ENCODE data around the gene NDST3.

DNA sequence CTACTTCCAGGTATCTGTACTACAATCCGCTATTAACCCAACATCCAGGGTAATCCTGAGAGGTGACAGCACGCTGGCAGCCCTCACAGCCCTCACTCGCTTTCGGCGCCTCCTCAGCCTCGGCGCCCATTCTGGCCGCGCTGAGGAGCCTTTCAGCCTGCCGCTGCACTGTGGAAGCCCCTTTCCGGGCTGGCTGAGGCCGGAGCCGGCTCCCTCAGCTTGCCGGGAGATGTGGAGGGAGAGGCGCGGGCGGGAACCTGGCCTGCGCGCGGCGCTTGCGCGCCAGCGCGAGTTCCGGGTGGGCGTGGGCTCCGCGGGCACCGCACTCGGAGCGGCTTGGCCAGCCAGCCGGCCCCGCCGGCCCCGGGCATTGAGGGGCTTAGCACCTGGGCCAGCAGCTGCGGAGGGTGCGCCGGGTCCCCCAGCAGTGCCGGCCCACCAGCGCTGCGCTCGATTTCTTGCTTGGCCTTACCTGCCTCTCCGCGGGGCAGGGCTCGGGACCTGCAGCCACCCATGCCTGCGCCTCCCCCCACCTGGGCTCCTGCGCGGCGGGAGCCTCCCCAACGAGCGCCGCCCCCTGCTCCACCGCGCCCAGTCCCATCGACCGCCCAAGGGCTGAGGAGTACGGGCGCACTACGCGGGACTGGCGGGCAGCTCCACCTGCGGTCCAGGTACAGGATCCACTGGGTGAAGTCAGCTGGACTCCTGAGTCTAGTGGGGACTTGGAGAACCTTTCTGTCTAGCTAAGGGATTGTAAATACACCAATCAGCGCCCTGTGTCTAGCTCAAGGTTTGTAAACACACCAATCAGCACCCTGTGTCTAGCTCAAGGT lies 231.2 kb downstream of the NDST3 start:
- no peak for TF ChIP-seq LEF1 (IDR thresholded peaks at IDR 0.05; ENCODE audit: borderline replicate concordance)
- TF ChIP-seq FOXK2 (IDR thresholded peaks at IDR 0.05) = no peak
- TF ChIP-seq FOXM1 (IDR thresholded peaks at IDR 0.05; ENCODE audit: borderline replicate concordance) = no peak
- TF ChIP-seq TARDBP (IDR thresholded peaks at IDR 0.05) = no peak
- no peak for TF ChIP-seq ARNT (IDR thresholded peaks at IDR 0.05)
- no peak for TF ChIP-seq ELF4 (IDR thresholded peaks at IDR 0.05)
- TF ChIP-seq ZNF384 (IDR thresholded peaks at IDR 0.05) = no peak
- TF ChIP-seq SUZ12 (IDR thresholded peaks at IDR 0.05) = no peak
- TF ChIP-seq BHLHE40 (IDR thresholded peaks at IDR 0.05; ENCODE audit: borderline replicate concordance) = no peak
